ENCODE results near the gene MTMR12.
"Not testable (repeated sequence)": the region's sequence is repeated elsewhere in the genome, so short reads cannot be mapped to it uniquely, and the experiment has no call there.

The MTMR12 gene

GRCh38 chr5:32297181-32298058 lies 15.3 kb downstream of the MTMR12 start:
- no peak for DNase-seq (ENCODE audit: low spot score)

- not testable (repeated sequence) for DNase-seq (ENCODE audit: low spot score)
Observed at GRCh38 chr5:32295966-32296772, 16.6 kb downstream of the MTMR12 start.

GRCh38 chr5:32291591-32291990 lies 21.1 kb downstream of the MTMR12 start:
- no peak for DNase-seq (ENCODE audit: low spot score)

GRCh38 chr5:32290922-32291321 lies 21.8 kb downstream of the MTMR12 start:
- no peak for DNase-seq (ENCODE audit: low spot score)

- DNase-seq (ENCODE audit: low spot score): not testable (repeated sequence)
Observed at GRCh38 chr5:32290501-32290900, 22.2 kb downstream of the MTMR12 start.

GRCh38 chr5:32289986-32290385 lies 22.8 kb downstream of the MTMR12 start:
- DNase-seq (ENCODE audit: low spot score): not testable (repeated sequence)

- not testable (repeated sequence) for DNase-seq (ENCODE audit: low spot score)
Observed at GRCh38 chr5:32288135-32288534, 24.6 kb downstream of the MTMR12 start.

- not testable (repeated sequence) for DNase-seq (ENCODE audit: low spot score)
Observed at GRCh38 chr5:32287525-32287924, 25.2 kb downstream of the MTMR12 start.

- no peak for DNase-seq (ENCODE audit: low spot score)
Observed at GRCh38 chr5:32285510-32286138, 27.1 kb downstream of the MTMR12 start.

GRCh38 chr5:32283539-32284377 lies 29.0 kb downstream of the MTMR12 start:
- no peak for DNase-seq (ENCODE audit: low spot score)

- DNase-seq (ENCODE audit: low spot score): no peak
Observed at GRCh38 chr5:32283061-32283460, 29.7 kb downstream of the MTMR12 start.

GRCh38 chr5:32282633-32283032 lies 30.1 kb downstream of the MTMR12 start:
- no peak for DNase-seq (ENCODE audit: low spot score)

- DNase-seq (ENCODE audit: low spot score): not testable (repeated sequence)
Observed at GRCh38 chr5:32281378-32282133, 31.2 kb downstream of the MTMR12 start.

GRCh38 chr5:32280656-32281081 lies 32.1 kb downstream of the MTMR12 start:
- DNase-seq (ENCODE audit: low spot score): no peak

- DNase-seq (ENCODE audit: low spot score): no peak
Observed at GRCh38 chr5:32279786-32280185, 33.0 kb downstream of the MTMR12 start.

GRCh38 chr5:32279223-32279622 lies 33.5 kb downstream of the MTMR12 start:
- no peak for DNase-seq (ENCODE audit: low spot score)

GRCh38 chr5:32278406-32278805 lies 34.3 kb downstream of the MTMR12 start:
- no peak for DNase-seq (ENCODE audit: low spot score)

- DNase-seq (ENCODE audit: low spot score): no peak
Observed at GRCh38 chr5:32277798-32278197, 34.9 kb downstream of the MTMR12 start.

- no peak for DNase-seq (ENCODE audit: low spot score)
Observed at GRCh38 chr5:32276173-32276853, 36.4 kb downstream of the MTMR12 start.

GRCh38 chr5:32275396-32275741 lies 37.4 kb downstream of the MTMR12 start:
- DNase-seq (ENCODE audit: low spot score): no peak
